GM12878 (cell line): Measurements from ENCODE around the gene PMP22.

Source experiments
- ATF3 ChIP-seq: IDR thresholded peaks from 2 replicates; pipeline ENCODE4 v1.6.1; 2011; ENCODE audit warnings: low read depth, mild to moderate bottlenecking, low read length, moderate library complexity, borderline replicate concordance; ENCODE audit errors: extremely low read depth
- CTCF ChIP-seq, 3 experiments: IDR thresholded peaks in 2 of 3; conservative IDR thresholded peaks in 1 of 3; 2 replicates each; pipeline ENCODE4 v1.5.1; 2011; ENCODE audit warnings: low read depth in 3 of 3, low read length in 3 of 3, mild to moderate bottlenecking in 3 of 3, control low read depth in 2 of 3, moderate library complexity in 2 of 3, inconsistent platforms in 1 of 3, mixed read lengths in 1 of 3; ENCODE audit not compliant: control insufficient read depth in 2 of 3, insufficient read depth in 1 of 3; ENCODE audit errors: extremely low read depth in 1 of 3
- ETV6 ChIP-seq, 2 experiments: fragments of 450-650 bp in 1 of 2; IDR thresholded peaks in 1 of 2; conservative IDR thresholded peaks in 1 of 2; 2 replicates each; pipeline ENCODE4 v1.6.1; 2014; ENCODE audit warnings: antibody characterized with exemption in 1 of 2, borderline replicate concordance in 1 of 2, low read depth in 1 of 2, mild to moderate bottlenecking in 1 of 2, moderate library complexity in 1 of 2
- FOS ChIP-seq: IDR thresholded peaks from 3 replicates; pipeline ENCODE4 v1.6.1; 2011; ENCODE audit warnings: borderline replicate concordance; ENCODE audit not compliant: insufficient read length; ENCODE audit errors: extremely low read depth
- FOXK2 ChIP-seq: fragments of 450-650 bp; IDR thresholded peaks from 2 replicates; pipeline ENCODE4 v1.6.1; 2017; ENCODE audit warnings: mild to moderate bottlenecking, moderate library complexity
- MXI1 ChIP-seq: fragments of 150-350 bp; IDR thresholded peaks from 2 replicates; pipeline ENCODE4 v1.6.1; 2011; ENCODE audit warnings: low read depth, mild to moderate bottlenecking, inconsistent platforms, low read length, improper control_type of control experiment
- NFIC ChIP-seq: IDR thresholded peaks from 2 replicates; pipeline ENCODE4 v1.6.1; 2012; ENCODE audit warnings: low read depth, mild to moderate bottlenecking, inconsistent platforms, low read length, moderate library complexity
- RAD21 ChIP-seq: IDR thresholded peaks from 2 replicates; pipeline ENCODE4 v1.6.1; 2011; ENCODE audit warnings: mild to moderate bottlenecking, low read depth, low read length, moderate library complexity; ENCODE audit not compliant: insufficient read depth
- RB1 ChIP-seq: fragments of 450-650 bp; formaldehyde crosslinking; IDR thresholded peaks from 2 replicates; pipeline ENCODE4 v1.6.1; 2017; ENCODE audit warnings: mild to moderate bottlenecking, borderline replicate concordance
- SP1 ChIP-seq: IDR thresholded peaks from one replicate; pipeline ENCODE4 v1.6.1; 2011; ENCODE audit warnings: low read depth, low read length
- ZBTB33 ChIP-seq: fragments of 450-650 bp; IDR thresholded peaks from 2 replicates; pipeline ENCODE4 v1.6.1; 2017; ENCODE audit warnings: mild to moderate bottlenecking

GRCh38 chr17:15261802-15262290 is 3.3 kb downstream of the PMP22 start:
- TF ChIP-seq FOS (no peak), ZBTB33 (no peak), ETV6 (conservative IDR thresholded peaks at IDR 0.05 in 1 of 2, IDR thresholded peaks at IDR 0.05 in 1 of 2; ENCODE audit: borderline replicate concordance in 1 of 2, low read depth in 1 of 2) (no peak), ATF3 (no peak), FOXK2 (no peak), RB1 (no peak), SP1 (no peak), MXI1 (no peak), CTCF (IDR thresholded peaks at IDR 0.05 in 2 of 3, conservative IDR thresholded peaks at IDR 0.05 in 1 of 3; ENCODE audit: control insufficient read depth in 2 of 3, extremely low read depth in 1 of 3, insufficient read depth in 1 of 3, low read depth in 3 of 3, low read length in 3 of 3) (no peak), RAD21 (no peak), NFIC (no peak)
